ENCODE measurements around the gene APBB1IP.
"Not testable (repeated sequence)": the region's sequence is repeated elsewhere in the genome, so short reads cannot be mapped to it uniquely, and the experiment has no call there.

Gene APBB1IP, protein sequence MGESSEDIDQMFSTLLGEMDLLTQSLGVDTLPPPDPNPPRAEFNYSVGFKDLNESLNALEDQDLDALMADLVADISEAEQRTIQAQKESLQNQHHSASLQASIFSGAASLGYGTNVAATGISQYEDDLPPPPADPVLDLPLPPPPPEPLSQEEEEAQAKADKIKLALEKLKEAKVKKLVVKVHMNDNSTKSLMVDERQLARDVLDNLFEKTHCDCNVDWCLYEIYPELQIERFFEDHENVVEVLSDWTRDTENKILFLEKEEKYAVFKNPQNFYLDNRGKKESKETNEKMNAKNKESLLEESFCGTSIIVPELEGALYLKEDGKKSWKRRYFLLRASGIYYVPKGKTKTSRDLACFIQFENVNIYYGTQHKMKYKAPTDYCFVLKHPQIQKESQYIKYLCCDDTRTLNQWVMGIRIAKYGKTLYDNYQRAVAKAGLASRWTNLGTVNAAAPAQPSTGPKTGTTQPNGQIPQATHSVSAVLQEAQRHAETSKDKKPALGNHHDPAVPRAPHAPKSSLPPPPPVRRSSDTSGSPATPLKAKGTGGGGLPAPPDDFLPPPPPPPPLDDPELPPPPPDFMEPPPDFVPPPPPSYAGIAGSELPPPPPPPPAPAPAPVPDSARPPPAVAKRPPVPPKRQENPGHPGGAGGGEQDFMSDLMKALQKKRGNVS

DNA sequence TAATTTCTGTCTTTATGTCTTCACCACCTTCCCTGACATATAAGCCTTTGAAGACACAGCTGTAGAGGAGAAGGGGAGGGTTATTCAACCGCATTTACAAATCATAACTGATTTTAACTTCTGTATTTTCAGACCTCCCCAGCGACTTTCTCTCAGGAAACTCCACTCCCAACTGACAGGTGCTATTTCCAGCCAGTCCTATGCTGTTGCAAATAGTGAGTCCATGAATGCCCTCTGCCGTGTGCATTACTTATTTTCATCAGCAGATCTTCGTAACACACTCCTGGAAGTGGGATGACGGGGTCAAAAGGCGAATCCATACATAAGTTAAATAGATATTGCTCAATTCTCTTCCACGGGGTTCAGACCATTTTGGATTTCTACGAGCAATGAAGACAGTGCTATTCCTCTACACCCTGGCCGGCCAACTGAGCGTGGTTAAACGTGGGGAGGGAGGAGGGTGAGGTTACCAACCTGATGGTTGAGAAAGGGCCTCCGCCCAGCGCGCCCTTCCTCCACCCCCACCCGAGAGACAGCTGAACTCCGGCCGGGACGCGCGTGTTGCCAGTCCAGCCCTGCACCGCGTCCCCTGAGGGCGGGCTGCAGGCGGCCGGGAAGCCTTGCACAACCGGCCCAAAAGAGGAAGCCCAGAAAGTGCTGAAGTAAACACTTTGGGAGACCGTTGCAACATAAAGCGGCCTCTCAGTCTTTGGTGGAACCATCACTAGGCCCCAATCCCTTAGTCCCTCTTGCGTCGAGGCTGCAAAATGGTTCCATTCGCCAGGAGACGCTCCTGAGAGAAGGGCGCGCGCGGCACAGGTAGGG is at the start of gene APBB1IP:
APBB1IP (plus strand) TSS at position 705 of the 825 bp plus-strand sequence. CDS start 53,986 bp downstream, outside the sequence.
- peak; percentile 4 for DNase-seq

DNA sequence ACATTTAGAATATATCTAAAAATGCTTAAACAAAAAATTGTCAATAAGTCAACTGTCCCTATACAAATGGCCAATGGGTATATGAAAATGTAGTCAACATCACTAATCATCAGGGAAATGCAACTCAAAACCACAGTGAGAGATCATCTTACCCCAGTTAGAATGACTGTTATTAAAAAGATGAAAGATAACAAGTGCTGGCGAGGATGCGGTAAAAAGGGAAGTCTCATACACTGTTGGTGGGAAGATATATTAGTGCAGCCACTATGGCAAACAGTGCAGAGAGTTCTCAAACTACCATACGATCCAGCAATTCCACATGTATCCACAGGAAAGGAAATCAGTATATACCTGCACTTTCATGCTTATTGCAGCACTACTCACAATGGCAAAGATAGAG is 48.6 kb upstream of the APBB1IP start:
- DNase-seq: no peak

DNA sequence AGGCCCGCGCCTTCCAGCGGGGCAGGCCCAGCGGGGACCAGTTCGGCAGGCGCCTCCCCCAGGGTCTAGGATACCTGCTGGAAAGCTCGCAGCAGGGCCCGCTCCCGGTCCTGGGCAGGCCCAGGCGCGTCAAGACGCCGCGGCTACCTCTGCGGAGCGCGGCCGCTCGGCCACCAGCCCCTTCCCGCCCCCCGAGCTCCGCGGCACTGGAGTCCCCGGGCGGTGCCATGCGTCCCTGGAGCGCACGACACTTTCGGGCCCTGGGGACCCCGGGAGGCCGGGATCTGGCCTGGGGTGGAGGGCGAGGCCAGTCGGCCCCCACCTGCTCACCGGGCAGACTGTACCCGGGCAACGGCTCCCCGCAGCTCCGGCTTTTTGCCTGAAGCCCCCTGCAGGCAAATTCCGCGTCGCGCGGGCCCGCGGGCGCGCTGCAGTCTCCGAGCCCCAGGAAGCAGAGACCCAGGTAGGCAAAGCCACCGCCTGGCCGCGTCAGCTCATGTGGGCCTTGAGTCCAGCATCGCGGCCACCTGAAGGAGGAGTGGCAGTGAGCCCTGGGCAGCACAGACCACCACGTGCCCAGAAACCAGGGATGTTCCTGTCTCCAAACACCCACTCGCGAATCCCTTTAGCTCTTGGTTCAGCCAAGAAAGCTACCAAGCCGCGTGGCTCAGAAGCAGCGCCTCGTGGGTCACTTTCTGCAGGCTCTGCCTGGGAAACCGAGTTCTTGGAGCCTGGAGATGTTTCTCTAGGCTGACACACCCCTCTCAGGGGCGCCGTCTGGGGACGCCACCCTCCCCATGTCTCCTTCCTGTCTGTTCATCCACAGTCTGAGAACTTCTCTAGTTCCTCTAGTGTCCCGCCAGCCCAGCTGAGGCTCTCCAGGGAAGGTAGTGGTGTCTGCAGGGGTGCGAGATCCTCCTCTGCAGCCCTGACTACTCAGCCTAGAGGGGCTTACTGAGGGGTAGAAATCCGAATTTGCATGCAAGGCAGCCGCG is 46.1 kb upstream of the APBB1IP start:
- DNase-seq: no peak

DNA sequence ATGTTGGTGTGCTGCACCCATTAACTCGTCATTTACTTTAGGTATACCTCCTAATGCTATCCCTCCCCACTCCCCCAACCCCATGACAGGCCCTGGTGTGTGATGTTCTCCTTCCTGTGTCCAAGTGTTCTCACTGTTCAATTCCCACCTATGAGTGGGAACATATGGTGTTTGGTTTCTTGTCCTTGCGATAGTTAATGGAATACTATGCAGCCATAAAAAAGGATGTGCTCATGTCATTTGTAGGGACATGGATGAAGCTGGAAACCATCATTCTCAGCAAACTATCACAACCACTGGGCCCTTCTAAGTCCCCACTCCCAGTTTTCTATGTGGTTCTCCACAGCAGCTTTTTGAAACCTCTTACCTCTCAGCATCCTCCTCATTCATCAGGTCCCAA is 39.8 kb upstream of the APBB1IP start:
- DNase-seq: not testable (repeated sequence)

DNA sequence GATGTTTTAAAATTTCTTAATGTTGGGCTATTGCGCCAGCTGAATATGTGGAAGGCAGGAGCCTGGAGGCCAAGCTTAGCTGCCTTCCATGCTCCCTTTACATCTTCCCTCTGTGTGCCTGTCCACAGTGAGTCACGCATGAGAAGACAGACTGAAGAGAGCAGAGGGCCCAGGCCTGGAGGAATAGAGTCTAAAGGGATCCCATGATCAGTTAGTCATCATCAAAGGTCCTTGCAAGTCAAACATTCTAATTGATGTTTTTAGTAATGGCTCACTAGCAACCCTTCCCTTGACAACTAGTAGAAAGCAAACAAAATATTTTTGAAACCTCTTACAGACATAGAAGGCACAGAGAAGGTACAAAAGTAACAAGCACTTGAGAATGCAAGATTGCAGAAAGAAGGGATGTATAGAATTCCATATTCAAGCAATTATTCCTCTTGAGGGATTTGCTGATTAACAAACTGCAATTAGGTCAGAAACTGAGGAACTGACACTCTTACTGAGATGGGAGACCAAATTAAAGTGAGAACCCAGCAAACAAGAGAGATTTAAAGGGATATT is 30.7 kb upstream of the APBB1IP start:
- peak; percentile 7 for DNase-seq

DNA sequence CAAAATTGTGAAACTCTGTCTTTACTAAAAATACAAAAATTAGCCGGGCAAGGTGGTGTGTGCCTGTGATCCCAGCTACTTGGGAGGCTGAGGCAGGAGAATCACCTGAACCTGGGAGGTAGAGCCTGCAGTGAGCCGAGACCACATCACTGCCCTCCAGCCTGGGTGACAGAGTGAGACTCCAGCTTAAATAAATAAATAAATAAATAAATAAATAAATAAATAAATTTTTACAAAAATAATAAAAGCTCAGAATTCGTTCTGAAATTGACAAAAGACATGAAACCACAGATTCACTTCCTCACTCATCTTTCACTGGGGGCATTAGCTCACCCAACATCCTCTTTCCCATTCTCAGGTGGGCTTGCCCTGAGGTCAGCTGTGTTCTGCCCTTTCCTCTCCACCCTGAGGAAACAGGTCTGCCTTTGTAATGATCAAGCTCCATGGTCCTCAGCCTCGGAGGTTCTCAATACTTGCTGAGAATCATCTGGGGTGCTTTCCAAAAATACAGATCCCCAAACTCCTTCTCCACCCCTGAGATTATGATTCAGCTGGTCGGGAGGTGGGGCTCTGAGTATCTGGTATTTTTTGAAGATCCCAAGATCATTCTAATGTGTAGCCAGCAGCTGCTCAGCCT is 29.2 kb upstream of the APBB1IP start:
- no peak for DNase-seq

DNA sequence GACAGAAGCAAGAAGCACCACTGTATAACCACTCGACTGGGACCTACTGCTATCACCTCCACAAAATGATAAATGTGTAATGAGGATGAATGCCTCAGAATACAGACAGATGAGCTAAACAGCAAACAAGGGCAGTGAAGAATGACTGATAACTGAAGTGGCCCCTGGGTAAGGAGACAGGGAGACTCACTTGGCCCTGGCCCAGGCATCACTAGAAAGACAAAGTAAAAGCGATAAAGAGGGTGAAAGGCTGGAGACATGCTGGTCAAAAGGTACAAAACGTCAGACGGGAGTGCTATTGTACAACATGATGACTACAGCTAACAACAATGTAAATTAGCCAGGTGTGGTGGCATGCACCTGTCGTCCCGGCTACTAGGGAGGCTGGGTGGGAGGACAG is 27.8 kb upstream of the APBB1IP start:
- no peak for DNase-seq

DNA sequence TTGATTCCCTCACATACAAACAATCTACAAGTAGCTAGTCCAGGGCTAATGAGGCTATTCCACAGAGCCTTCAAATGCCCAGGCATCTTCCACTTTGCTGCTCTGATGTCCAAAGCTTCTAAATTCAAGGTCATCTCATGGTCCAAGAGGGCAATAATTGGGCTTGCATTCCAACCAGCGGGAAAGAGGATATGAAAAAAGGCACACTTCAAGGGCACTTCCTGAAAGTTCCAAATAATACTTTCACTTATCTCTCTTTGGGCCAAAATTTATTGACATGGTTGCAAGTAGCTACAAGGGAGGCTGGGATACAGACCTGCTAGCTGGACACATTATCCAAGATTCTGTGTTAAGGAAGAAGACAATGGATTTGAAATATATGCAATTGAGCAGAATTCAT is 25.2 kb upstream of the APBB1IP start:
- no peak for DNase-seq

DNA sequence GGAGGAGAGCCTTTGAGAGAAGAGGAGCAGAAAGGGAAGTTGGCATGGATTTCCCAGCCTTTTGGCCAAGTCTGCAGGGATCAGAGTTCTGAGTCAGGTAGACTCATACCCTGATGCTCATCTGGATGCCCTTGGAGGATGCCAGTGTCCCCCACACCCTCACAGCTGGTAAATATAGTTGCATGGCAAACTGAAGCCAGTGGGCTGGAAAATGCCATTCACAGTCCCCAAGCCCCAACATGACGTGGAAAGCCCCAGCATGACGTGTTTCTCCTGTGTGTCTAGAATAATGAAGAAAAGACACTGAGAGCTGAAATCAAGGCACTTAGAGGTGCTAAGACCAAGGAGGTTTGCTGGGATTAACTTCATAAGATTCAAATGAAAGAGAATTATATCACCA is 24.8 kb upstream of the APBB1IP start:
- no peak for DNase-seq

DNA sequence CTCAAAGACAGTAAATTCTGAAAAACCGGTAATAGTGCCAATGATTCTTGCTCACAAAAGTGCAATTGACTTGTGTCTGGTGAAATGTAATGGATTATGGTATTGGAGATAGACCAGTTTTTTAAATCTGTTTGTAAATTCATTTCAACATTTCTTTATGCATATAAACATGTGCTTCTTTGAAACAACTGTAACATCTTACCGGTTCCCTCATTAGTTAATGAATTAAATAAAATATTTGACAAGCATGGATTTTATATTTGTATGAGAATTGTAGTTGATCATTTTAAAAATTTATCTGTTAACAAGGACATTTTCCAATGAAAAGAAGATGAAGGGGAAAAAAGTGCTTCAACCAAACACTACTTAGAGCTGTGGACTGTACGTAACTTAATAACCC is 21.0 kb upstream of the APBB1IP start:
- DNase-seq: no peak

DNA sequence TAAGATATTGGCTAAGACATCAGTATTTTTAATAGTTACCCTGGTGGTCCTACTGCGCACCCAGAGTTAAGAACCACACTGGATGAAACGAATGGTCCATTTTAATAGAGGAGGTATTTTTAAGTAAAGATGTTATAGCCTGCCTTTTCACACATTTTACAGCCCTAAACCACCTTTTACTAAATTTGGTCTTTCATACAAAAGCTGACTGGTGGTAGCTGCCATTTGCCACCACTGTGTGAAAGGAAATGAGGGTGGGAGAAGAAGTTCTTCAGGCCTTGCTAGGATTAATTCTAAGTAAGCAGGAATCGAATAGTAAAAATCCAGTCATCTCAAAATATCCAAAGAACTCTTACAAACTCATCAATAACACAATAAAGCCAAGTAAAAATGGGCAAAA is 15.2 kb upstream of the APBB1IP start:
- DNase-seq: no peak

DNA sequence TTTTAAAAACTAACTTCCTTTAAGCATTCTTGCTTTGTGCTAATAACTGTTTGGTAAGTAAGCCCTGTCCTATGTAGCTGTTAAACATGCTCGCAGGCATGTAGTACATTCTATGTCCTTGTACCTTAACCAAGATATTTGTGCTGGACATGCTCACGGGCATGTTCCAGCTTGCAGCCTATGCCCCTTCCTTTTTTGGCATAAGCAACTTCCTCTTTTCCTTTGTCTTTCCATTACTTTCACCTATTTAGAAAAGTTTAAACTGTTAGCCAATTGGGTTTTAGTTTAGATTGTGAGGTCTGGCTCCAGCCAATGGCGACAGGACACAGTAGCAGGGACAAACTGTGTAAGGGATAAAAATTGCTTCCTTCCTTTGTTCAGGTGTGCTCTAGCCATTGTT is 14.4 kb upstream of the APBB1IP start:
- no peak for DNase-seq

DNA sequence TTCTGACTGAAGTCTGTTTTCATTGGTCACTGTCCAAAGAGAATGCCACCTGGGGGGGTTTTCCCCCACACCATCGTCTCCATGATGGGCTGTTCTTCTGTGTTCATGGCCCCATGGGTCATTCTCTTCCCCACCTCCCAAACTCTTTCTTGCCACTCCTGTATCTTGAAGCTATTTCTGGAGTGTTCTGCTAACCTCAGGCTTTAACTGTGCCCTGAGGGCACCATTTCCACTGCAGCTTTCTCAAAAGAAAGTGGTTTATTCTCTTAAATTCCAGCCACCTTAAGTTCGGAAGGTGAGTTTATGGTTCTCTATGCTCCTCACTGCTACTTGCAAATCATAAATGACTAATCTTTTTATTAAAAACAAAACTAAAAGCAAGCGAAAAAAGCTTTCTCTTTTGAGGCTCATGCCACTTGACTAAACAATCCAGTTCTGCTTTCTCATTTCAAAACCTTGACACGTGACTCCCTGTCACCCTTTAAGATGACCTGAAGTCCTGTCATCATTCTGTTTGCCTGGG is 7.4 kb upstream of the APBB1IP start:
- DNase-seq: no peak

DNA sequence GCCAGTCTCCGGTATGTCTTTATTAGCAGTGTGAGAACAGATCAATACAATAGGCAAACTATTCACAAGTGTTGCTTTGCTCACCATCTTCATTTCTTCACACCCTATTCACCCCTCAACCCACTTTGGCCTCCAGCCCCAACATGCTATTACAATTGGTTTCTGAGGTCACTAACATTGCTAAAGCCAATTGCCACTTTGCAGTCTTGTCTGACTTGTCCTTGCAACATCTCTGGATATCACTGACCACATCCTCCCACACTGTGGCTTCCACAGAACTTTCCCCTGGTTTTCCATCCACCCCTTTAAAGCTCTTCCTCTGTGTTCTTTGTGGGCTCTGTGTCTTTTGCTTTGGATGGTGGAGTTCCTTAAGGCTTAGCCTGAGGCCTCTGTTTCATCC is 5.2 kb upstream of the APBB1IP start:
- DNase-seq: no peak

DNA sequence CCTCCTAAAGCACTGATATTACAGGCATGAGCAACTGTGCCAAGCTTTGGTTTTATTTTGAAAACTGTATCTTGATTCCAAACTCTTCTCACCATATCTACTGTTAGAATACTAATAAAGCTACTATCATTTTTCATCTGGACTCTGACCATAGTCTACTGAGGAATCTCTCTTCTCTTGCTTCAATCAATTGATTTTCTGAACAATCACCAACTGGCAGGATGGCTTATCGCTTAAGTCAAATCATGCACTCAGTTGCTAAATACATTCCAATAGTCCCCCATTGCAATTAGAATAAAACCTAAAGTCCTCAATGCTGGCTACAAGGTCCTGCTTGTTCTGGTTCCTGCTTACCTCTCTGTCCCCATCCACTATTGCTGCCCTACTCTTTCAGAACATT is 2.3 kb upstream of the APBB1IP start:
- no peak for DNase-seq

DNA sequence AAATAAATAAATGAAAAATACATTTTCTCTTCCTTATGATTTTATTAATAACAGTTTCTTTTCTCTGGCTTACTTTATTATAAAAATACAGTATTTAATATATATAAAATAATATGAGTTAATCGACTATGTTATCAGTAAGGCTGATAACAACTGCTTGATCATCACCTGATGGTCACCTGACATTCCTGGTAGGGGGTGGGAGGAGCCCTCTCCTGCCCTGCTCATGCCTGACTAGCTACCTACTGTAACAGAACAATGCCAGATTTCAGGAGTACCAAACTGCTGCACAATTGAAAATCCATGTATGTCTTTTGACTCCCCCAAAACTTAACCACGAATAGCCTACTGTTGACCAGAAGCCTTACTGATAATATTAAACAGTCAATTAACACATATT is 1.3 kb upstream of the APBB1IP start:
- no peak for DNase-seq

DNA sequence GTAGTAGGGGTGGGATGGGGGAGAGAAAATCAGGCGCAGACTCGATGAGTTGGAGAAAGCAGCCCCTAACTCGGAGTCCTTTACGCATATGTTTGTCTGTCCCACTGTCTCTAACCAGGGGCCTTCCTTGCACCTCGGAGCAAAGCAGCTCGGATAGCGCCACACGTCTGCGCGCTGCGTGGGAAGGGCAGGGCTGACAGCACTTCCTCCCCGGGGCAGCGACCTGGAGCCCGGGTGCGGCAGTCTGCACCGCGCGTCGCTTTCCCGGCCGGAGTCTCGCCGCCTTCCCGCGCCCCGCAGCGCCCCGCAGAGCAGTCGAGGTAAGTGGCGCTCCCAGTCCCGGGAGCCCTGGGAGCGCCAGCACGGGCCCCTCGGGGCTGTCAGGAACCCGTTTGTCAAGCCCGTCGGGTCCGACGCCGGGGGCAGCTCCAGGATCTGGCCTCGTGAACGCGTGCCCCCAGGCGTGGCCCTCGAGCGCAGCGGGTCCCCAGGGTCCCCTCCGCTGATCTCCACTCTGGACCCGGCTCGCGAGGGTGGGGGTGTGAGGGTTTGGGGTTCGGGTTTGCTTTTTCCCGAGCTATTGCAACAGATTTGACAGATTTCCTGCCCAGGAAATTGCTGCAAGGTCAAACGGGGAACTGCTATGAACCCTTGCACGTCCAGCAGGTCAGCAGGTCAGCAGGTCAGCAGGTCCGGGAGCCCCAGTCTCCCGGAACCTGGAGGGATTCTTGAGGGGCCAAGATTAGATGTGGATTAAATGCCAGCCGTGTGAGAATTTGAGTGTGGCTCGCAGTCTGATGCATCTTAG is 597 bp downstream of the APBB1IP start:
- peak; percentile 1 for DNase-seq

DNA sequence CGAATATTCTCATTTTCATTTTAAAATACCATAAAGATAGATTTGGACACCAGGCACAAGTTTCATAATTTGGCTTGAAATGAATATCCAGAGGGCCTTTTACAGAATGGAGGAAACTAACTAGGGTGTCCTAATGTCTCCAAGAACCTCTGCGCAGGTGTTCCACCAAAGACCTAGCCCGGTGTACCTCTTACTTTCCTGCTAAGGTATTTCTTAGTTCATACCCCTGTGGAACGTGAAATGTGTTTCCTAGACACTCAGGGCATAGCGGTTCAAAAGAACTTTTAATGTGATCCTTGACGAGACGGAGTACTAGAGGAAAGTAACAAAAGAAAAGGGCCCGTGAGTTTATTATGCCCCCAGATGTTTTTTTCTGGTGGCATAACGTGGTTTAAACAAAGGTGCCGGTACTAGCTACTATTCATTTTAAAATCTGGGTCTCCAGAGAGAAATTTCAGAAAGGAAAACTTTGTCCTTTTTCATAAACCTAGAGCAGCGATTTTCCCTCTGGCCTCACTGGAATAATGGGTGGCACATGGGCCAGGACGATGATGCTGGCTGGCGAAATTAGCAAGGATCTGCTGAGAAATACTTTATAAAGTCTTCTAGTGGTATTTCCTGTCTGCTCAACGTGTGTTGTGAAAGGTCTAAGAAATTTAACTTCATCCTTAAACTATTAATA is 1.4 kb downstream of the APBB1IP start:
- no peak for DNase-seq

DNA sequence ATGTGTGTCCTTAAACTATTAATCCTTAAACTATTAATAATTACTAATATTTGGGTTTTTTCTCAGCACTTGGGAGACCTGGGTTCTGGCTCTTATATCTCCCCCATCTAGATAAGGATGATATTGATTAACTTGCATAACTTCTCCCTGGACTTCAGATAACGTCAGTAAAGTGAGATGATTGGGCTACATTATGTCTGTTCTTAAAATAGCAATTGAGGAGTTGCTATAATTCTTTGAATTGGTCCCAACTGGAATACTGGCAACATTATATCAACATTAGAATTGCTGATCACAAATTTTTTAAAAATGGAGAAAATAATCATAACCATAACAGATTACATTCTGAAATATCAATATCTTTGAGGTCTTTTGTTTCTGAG is 1.9 kb downstream of the APBB1IP start:
- no peak for DNase-seq

Data from fibroblast of skin of right quadriceps (primary cell).